Effector CD8-positive, alpha-beta T cell (primary cell): ENCODE results near the gene RBBP5.

Experiments used
- DNase-seq: peaks from one replicate; lab custom pipeline; 2025; lab: John Stamatoyannopoulos, UW

RBBP5 gene

DNA sequence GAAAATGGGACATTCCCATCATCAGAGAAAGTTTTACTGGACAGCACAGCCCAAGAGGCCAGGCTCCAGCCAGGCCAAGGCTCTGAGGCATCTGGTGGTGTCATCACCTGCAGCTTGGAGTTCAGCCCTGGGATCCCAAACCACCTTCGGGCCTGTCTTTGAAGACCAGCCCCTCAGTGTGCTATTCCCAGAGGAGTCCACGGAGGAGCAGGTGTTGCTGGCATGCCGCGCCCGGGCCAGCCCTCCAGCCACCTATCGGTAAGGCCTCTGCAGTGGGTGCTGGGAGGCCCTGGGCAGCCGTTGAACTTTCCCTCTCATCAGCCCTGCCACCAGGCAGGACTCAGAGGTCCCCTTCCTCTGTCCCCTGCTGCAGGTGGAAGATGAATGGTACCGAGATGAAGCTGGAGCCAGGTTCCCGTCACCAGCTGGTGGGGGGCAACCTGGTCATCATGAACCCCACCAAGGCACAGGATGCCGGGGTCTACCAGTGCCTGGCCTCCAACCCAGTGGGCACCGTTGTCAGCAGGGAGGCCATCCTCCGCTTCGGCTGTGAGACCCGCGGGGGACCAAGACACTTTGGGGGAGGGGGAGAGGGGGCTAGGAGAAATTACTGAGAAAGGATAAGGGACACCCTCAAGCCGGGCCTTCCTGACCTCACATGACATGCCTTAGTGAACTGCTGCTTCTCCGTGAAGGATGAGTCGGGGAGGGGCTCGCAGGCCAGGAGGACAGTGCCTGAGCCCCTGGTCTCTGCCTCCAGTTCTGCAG is 63.8 kb downstream of the RBBP5 start:
- no peak for DNase-seq

DNA sequence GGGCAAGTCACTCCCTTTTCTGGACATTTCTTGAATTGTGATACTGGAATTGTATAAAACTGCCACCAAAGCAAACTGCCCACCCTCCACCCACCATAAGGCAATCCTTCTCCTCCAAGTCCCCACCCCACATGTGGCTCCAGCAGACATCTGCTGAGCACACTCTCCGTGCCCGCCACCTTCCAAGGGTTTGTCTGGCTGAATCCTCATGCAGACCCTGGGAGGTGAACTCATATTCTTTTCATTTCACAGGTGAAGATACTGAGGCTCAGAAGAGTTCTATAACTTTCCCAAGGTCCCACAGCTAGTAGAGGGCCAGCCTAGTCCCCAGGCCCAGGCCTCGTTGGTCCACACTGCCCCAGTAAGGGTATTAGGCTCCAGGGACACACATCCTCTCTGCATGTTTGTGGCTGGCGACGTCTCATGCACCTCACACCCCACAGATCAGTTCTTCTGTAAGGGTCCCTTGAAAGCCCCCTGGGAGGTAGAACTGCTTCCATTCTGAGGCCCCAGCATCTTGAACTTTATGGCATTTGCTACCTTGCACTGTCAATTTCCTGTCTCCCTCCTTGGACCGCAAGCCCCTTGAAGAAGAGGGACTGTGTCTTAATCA is 64.7 kb downstream of the RBBP5 start:
- DNase-seq, result no peak

DNA sequence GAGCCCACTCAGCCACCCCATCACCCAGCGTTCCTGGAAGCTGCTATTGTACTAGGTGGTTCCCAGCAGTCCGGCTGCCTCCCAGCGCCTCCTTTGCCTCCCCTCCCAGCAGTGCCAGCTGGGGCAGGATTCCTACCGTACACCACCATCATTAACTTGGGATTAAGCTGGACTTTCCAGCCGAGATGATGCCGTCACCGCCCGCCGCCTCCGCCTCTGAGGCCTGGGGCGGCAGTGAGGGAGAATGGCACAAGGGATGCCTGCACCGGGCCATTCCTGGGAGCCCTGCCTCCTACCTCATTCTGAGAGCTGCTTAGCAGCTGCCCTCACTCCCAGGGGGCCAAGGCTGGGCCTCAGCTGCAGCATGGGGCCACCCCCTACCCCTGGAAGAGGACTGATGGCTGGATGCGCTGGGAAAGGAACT is 65.6 kb downstream of the RBBP5 start:
- no peak for DNase-seq

DNA sequence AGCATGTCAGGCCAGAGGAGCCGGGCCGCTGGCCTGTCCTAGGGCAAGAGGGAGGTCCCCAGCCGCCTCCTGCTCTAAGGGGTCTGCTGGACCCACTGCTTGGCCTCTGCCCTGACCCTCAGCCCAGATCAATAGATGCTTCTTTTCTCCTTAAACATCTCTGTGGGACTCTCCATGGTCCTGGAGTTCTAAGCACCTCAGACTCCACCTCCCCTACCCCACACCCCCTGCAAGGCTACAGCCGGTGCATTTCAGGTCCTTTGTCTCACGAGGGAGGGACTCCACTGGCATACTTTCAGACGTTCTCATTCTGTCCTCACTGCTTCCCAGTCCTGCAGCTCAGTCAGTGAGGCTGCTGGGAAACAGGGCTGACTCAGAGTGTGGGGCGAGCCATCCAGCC is 67.8 kb downstream of the RBBP5 start:
- no peak for DNase-seq

DNA sequence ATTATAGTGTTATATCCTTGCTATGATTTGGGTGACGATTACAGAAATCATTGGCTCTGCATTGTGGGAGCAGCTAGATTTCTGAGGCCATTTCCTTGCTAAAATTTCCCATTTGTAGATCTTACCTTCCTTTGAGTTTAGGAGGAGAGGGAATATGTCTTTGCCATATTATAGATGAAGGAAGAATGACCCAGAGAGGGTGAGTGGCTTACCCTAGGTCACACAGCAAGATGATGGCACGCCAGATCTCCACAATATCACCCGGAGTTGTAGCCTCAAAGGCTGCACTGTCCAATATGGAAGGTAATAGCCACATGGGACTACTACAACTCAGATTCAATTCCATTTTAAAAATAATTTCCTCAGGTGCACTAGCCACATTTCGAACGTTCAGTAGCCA is 68.5 kb downstream of the RBBP5 start:
- DNase-seq, result no peak

DNA sequence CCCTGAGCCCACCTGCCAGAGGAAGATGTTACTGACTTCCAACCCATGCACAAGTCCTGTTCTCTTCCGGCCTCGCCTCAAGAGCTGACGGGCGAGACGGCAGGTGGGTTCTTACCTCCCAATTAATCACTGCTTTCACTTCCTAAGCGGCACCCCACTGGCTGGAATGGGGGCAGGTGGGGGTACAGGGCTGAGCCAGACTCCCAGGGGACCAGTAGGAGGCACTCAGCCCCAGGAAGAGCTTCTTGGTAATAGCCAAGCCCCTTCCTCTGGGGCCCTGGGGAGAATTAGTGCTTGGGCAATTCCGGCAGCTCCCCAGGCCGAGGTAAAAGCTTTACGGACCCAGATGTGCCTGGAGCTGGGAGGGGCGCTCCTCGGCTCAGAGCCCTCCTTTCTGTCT is 69.1 kb downstream of the RBBP5 start:
- DNase-seq, result no peak

DNA sequence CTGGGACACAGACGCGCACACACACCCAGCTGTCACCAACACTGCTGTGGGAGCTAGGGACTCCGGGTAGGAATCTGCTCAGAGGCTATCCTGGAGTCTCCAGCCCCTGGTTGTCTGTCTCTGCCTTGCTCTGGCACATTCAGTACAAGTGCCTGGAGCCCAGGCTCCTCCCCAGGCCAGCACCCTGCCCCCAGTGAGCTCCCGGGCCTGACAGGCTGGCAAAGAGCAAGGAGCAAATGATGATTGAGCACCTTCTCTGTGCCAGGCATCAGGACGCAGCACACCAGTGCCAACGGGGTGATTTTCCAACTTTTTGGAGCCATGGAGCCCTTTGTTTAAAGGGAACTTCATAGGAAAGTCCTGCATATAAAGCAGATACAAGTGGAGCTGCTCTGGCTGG is 72.3 kb downstream of the RBBP5 start:
- DNase-seq, result no peak

DNA sequence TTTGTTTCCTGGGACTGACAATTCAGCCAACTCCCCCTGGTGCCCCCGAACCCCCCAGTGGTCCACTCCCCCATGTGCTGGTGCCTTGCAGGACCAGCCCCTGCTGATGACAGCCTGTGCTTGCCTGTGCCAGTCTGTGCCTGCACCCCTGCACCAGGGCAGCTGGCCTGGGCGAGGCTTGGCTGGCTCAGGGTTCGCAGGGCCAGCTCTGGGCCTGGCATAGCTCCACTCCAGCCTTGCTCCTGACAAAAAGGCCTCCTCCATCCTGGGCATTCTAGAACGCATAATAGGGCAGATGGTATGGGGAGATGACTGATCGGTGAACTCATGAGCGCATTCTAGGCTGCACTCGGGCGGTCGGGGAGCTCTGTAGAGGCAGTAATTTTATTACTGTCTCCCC is 73.4 kb downstream of the RBBP5 start:
- DNase-seq, result no peak

DNA sequence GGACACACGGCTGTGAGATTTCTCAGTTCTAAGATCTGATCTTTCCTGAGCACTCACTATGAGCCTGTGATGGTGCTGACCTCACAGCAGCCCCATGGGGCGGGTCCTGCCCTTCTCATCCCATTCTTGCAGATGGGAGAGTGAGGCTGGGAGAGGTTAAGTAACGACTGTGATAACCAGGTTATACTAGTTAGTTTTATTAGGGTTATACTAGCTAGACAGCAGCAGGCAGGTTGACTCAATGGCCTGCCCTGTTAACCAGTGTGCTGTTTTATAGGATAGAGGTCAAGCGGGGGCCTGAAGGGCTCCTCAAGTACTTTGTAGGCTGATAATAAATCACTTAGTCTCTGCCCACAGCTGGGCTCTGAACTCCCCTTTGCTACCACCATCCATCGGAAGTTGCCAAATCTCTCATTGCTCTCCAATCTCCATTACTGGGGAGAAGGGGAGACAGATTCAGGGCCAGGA is 74.0 kb downstream of the RBBP5 start:
- no peak for DNase-seq

DNA sequence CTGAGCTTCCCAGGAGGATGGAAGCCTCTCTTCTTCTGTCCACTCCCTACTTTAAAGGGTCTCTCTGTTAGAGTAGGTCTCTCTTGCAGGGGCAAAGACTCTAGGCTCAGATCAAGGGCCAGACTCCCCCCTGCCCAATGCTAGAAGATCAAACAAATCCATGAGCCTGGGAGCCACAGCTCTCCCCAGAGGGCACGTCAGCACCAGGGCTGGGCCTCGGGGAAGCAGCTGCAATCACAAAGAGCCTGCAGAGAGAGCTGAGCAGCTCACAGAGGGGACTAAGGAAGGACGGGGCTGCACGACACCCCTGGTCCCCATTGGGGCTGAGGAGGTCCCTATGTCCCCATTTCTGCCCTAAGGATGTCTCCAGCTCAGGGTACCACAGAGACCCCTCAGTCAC is 74.9 kb downstream of the RBBP5 start:
- no peak for DNase-seq

DNA sequence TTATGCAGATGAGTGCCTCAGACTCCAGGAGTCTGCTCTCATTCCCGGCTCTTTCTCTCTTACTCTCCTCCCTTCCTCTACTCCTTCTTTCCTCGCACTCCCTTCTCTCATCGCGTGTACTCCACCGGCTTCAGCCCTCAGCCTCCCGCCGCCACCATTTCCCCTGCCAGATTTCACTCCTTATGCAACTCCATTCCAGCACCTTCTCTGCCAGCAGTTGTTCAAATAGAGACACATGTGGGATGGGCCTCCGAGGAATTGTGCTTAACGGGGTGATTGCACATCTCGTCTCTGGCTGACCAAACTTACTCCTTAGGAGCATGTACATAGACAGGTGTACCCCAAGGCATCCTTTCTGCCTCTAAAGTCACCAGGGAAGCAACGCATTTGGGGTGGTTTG is 76.6 kb downstream of the RBBP5 start:
- DNase-seq, result no peak

DNA sequence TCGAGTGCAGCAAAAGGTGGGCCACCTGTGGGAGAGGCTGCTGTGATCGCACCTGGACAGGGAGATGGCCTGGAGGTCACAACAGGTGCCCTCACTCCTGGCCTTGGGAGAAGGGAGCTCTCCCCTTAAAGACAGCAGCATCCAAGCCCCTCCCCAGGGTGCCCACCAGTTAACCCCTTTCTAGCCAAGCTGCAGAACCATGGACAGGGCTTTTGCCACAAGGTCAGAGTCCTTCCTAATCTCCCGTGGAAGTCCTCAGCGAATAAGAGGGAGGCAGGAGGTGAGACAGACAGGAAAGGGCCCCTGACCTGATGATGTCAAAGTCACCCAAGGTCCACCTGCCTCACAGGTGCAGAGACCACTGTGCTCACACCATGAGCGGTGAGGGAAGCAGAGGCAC is 77.0 kb downstream of the RBBP5 start:
- DNase-seq, result no peak

DNA sequence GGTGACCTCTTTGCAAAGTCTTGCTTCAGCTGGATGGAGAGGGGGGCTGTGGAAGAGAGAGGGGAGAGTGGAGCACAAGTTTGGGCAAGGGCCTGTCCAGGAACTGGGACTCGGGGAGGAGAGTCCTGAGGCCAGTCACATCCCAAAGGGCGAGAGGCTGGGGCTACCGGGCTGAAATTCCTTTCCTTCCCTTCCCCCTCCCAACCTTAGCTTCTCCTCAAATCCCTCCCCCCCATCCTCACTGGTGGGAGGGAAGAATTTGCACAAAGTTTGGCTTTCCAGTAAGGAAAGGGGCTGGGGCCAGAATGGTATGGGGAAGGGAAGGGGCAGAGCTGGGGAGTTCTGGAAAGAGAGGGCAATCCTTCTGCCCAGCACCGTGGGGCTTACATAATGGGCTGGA is 77.9 kb downstream of the RBBP5 start:
- no peak for DNase-seq

DNA sequence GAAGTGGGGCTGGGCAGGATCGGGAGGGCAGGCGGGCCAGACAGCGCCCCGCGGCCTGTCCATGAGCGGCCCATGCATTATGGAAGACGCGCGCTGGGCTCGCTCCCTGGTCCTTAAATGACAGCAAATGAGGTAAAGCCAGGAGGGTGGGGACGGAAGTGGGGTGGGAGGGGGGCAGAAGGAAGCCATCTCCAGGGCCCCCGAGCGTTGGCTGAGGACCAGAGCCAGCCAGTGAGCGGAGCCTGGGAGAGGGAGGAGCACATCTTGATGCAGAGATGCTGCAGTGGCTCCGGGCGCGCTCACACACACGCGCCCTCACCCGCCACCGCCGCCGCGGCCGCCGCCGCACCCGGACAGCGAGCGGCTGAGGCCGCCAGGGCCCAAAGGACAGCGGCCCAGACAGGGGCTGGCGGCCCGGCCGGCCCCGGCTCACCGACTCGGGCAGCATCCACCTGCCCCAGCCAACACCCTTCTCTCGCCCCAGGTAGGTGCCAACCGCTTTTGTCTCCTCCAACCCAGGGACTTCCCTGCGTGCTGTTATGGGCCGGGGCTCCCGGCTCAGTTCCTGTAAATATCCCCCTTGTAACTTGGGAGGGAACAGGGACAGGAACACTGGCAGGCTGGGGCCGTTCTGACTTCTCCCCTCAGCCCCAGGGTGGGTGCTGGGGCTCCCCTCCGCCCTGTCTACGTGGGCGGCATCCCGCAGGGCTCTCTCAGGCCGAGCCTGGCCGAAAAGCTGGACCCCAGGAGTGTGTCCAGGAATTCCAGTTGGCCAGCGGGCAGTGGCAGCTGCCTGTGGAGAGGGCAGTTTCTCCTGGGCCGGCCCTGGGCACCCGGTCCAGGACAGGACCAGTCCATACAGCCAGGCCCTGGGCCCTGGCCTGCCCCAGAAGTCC is 78.6 kb downstream of the RBBP5 start, which contains the start of gene CNTN2:
TSS of gene CNTN2 (plus strand) at position 302 of the 896 bp plus-strand sequence. CDS start 9,974 bp downstream, outside the sequence.
- no peak for DNase-seq

DNA sequence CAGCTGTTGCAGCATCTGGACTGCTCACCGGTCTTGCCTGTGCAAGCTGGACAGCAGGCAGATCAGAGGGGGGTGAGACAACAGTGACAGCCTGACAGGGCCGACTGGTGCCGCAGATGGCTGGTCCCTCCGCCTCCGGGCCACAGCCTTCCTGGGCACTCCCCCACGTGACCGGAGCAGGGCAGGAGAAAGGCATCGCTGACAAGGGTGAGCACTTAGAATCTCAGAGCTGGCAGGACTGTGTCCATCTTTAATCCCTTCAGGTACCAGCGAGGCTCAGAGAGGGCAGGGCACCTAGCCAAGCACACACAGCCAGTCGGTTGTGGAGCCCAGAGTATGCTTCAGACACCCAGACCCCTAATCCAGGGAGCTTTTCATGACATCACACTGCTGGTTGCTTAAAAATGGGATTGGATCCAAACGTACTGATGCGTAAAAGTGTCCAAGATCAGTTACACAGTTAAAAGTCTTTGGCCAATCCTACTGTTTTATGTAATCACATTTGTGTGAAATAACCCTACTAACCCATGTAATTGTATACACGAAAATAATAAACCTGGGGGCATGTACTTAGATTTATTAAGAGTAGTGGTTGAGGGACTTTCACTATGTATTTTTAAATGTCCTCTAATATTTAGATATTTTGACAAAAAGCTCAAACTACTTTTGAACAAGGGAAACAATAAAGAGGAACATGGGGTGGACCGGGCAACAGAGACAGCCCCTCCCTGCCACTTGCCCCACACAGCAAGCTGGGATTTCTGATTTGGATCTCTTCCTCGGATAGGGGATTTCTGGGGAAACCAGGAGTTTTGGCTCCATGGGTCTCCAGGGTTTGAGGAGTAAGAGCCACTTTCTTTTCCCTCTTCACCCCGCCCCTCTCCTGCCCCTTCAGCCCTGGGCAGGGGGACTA is 79.5 kb downstream of the RBBP5 start:
- DNase-seq, result no peak

DNA sequence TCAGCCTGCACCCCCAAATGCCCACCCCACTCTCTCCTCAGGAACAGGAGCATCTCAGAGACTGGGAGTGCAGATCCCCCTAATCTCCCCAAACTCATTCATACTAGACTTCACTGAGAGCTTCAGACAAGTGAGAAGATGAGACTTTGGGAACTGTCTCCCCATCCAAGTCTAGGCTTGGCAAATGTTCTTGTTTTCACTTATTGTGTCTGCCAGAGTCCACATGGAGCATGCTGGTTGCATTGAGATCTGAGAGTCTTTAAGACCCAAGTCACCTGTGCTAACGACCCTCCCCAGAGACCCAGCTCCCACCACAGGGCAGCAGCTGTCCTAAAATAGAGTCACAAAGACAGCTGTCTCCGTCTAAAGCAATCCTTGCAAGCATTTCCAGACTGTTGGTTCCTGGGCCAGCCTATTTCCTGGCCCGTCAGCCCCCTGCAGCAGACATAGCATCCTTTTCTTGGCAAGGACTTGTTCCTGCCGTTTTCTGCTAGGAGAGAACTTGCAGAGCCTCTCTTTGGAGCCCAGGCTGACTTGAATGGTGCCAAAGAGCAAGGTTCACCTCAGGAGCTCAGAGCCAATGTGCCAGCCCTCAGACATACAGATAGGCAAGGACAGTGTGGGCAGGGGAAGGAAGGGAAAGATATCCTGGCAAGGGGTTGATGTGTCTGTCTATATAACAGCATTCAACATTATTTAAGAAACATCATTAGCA is 80.6 kb downstream of the RBBP5 start:
- DNase-seq, result no peak

DNA sequence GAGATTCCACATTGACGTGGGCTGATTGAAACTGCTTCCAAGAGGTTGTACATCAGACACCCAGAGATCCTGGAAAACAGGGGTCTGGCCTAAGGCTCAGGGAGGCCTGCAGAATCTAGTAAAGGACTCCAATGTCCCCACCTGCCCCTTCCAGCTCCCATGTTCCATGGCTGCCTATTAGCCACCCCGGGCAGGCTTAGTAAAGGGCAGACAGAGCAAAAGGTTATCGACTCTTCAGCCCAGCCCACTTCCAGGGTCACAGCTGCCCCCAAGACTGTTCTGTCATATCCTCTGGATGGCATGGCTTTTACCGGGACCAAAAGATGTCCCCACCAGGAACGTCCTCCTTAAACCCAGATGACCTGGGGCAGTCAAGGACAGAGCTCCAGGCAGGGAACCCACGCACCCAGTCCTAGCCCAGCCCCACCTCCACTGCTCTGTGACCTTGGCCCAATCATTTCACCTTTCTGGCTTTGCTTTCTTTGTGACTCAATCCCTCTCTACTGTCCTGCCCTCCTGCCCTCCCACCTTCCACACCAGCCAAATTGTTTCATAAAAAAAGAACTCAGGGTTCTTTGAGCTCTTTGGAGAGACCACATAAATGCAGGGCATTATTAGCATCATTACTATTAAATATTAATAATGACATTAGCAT is 83.5 kb downstream of the RBBP5 start:
- DNase-seq, result no peak

DNA sequence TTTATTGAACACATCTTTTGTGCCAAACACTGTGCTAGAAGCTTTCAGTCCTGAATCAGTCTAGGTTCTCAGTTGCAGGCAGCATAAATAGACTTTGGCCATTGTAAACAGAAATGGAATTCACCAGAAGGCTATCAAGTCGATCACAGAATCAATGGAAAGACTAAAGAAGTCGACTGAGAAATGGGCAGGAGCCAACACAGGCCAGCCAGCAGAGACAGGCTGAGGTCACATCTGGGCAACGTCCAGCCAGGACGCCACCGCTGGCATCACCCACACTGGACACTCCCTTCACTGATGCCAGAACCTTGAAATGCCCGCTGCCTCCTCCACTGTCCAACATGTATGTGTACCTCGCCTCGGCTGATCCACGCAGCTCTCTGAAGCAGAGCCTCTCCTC is 84.2 kb downstream of the RBBP5 start:
- no peak for DNase-seq
